ENCODE data around the gene LRRC8E. TPM values are rescaled to one million over a fixed set of nuclear protein-coding genes. Genes with fewer than 3 reads are reported as not detected.

LRRC8E gene
- total RNA-seq, 4 donors from 2014 or later = 0.15 to 2.1 TPM; not detected in 2

DNA sequence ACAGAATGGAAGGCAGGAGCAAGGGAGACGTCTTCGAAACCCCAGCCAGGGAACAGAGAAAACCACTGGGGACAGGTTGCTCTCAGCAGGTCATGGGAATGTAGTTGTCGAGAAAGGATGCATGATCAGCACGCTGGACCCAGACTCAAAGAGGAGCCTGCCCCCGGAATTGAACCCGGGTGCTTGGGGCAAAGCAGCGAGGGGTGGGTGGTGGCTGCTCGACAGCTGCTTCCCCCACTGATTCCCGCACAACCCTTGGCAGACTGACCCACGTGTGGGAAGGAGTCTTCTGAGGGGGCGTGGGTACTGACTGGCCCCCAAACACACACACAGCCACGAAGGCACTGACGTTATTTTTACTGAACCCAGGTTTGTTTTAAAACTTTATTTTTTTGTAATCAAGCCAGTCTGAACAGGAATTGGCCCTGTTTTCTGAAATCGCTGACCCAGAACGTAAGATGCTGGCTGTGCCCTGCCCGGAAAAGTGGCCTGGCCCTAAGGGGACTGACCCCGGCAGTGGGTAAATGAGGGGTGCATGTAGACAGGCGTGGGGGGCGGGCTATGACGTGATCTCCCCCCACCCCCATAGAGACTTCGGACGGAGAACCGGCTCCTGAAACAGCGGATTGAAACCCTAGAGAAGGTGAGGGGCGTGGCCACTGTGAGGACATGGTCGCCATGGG is 32.7 kb upstream of the LRRC8E start:
- intact Hi-C loops (cut with DNase I; ENCODE audit: low total_unique reads) = no loop called here
- Histone ChIP-seq H3K27me3 (no peaks in the 10 kb centered on the region), H3K27ac (no peak overlapping the region), H3K36me3 (no peaks in the 10 kb centered on the region), H3K9me3 (no peaks in the 10 kb centered on the region), H3K4me1 (no peaks in the 10 kb centered on the region), H3K4me3 (no peak overlapping the region)
- TF ChIP-seq POLR2A (IDR thresholded peaks at IDR 0.05) = no peak
- no peak for TF ChIP-seq CTCF (IDR thresholded peaks at IDR 0.05)
- no peak for DNase-seq

DNA sequence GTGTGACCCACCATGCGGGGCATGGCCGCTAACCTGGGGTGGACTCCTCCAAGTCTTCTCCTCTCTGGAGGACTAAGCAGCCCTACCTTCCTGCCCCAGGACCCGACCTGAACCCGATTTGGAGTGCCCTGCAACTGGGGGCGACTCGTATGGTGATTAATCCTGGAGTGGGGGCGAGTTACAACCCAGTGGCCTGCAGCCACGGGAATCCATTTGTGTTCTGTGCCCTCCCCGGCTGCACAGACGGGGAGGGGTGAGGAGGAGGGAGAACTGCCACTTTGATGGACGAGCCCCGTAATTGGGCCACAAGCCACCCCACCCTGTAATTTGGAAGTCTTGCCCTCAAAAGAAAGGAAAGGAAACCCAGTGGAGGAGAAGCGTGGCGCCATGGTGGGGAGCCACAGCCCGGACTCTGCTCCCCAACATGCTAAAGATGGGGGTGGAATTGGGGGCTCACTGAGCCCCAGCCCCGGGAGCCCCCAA is 32.2 kb upstream of the LRRC8E start:
- no peaks in the 10 kb centered on the region for H3K9me3 ChIP-seq
- H3K27ac ChIP-seq = no peak overlapping the region
- intact Hi-C loops (cut with DNase I; ENCODE audit: low total_unique reads) = no loop called here
- H3K4me1 ChIP-seq = no peaks in the 10 kb centered on the region
- H3K4me3 ChIP-seq = no peak overlapping the region
- H3K36me3 ChIP-seq = no peaks in the 10 kb centered on the region
- H3K27me3 ChIP-seq = no peaks in the 10 kb centered on the region
- no peak for DNase-seq
- no peak for TF ChIP-seq CTCF (IDR thresholded peaks at IDR 0.05)
- no peak for TF ChIP-seq POLR2A (IDR thresholded peaks at IDR 0.05)

DNA sequence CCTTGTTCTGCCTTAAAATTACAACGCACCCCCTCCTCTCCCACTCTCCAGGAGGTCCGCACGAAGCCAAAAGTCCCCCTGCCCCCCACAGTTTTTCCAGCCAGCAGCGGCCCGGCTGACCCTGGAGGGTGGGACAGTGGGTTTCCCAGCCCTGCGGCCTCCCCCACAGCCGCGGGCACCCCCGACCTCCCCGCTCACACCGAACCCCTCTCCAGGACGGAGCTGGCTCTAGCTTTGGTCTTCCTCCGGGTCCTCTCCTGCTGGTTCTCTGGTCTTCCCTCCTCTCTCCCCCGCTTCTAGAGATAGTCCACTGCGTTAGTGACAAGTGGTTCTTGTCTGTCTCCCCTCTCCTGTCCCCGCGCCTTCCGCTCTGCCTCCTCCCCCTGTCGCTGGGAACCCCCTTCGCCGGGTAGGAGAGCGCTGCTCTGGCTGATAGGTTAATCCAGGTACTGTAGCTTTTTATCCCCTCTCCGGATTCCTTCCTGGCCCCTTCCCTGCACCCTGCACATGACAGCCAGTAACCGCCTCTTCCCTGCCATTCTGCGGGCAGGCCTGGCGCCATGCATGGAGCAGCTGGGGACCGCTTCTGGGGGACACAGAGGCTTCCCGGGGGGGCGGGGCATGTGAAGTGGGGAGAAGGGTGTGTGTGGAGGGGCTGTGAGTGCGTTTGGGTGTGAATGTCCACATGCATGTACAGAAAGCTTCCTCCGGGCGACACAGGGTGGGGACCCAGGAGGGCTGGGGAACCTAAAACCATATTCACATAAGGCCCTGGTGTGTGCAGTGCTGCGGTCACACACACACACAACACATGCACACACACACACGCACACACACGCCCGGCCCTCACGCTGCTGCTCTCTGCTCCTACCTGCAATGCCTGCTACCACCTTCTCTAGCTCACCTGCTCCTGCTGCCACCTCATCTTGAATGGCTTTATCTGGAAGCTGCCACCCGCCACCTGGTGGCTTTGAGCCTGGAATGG is 31.3 kb upstream of the LRRC8E start:
- H3K27me3 ChIP-seq = no peaks in the 10 kb centered on the region
- no peak for DNase-seq
- no peak for TF ChIP-seq POLR2A (IDR thresholded peaks at IDR 0.05)
- TF ChIP-seq CTCF (IDR thresholded peaks at IDR 0.05) = no peak
- intact Hi-C loops (cut with DNase I; ENCODE audit: low total_unique reads) = no loop called here
- H3K4me3 ChIP-seq = no peak overlapping the region
- H3K9me3 ChIP-seq = no peaks in the 10 kb centered on the region
- no peak overlapping the region for H3K27ac ChIP-seq
- no peaks in the 10 kb centered on the region for H3K4me1 ChIP-seq
- no peaks in the 10 kb centered on the region for H3K36me3 ChIP-seq

GRCh38 chr19:7857727-7858108 is 30.6 kb upstream of the LRRC8E start:
- TF ChIP-seq CTCF (IDR thresholded peaks at IDR 0.05) (no peak), POLR2A (IDR thresholded peaks at IDR 0.05) (no peak)
- DNase-seq = no peak
- Histone ChIP-seq H3K4me1 (no peaks in the 10 kb centered on the region), H3K36me3 (no peaks in the 10 kb centered on the region), H3K27me3 (no peaks in the 10 kb centered on the region), H3K4me3 (no peak overlapping the region), H3K9me3 (no peaks in the 10 kb centered on the region), H3K27ac (no peak overlapping the region)
- intact Hi-C loops (cut with DNase I; ENCODE audit: low total_unique reads) = no loop called here

All from uterus (tissue), 4 donors.